Naive thymus-derived CD4-positive, alpha-beta T cell (primary cell): Measurements from ENCODE around the gene DHRS3. TPM values are rescaled to one million over a fixed set of nuclear protein-coding genes. Genes with fewer than 3 reads are reported as not detected.
"Not testable (repeated sequence)": the region's sequence is repeated elsewhere in the genome, so short reads cannot be mapped to it uniquely, and the experiment has no call there.

ENCODE experiments used
- ATAC-seq: fragments of 150-1000 bp; cut with Tn5 transposase; 2 replicates; pipeline ENCODE4 v1.10.0; 2021; ENCODE audit warnings: mild to moderate bottlenecking, moderate library complexity
- CTCF ChIA-PET: fragments of 350-600 bp; sonication (Branson Sonifier 250); formaldehyde crosslinking; loops from one replicate; lab custom pipeline; 2021; ENCODE audit warnings: antibody characterized with exemption; lab: Charles Lee
- POLR2A ChIA-PET: fragments of 350-600 bp; sonication (Branson Sonifier 250); formaldehyde crosslinking; loops from one replicate; lab custom pipeline; 2021; ENCODE audit warnings: antibody characterized with exemption, inconsistent platforms; lab: Charles Lee
- DNase-seq, 9 donors: peaks; one replicate each; pipeline versions ENCODE4 v3.0.0 to v3.0.0-alpha.2; 2020 to 2022; ENCODE audit warnings: mixed read lengths in 1 of 9
- H3K27ac ChIP-seq: one replicate; pipeline ENCODE4 v1.7.0; 2013; ENCODE audit warnings: mild to moderate bottlenecking, low read depth, low read length, moderate library complexity
- H3K27me3 ChIP-seq, 2 donors: one replicate each; pipeline ENCODE4 v1.7.0; 2013; ENCODE audit warnings: low read length in 2 of 2, mild to moderate bottlenecking in 2 of 2, moderate library complexity in 2 of 2; ENCODE audit not compliant: control insufficient read depth in 2 of 2, insufficient read depth in 2 of 2
- H3K36me3 ChIP-seq, 3 experiments: 1 replicate in 2 of 3; 2 replicates in 1 of 3; pipeline ENCODE4 v1.7.0; 2013; ENCODE audit warnings: low read length in 3 of 3, mild to moderate bottlenecking in 3 of 3, moderate library complexity in 1 of 3; ENCODE audit not compliant: insufficient read depth in 3 of 3, control insufficient read depth in 2 of 3
- H3K4me1 ChIP-seq, 2 donors: one replicate each; pipeline ENCODE4 v1.7.0; 2013; ENCODE audit warnings: low read length in 2 of 2, mild to moderate bottlenecking in 2 of 2, moderate library complexity in 1 of 2; ENCODE audit not compliant: control insufficient read depth in 2 of 2, insufficient read depth in 2 of 2
- H3K4me3 ChIP-seq: 2 replicates; pipeline ENCODE4 v1.7.0; 2013; ENCODE audit warnings: mild to moderate bottlenecking, low read length
- H3K9me3 ChIP-seq, 3 experiments: 1 replicate in 2 of 3; 2 replicates in 1 of 3; pipeline ENCODE4 v1.7.0; 2013; ENCODE audit warnings: low read length in 3 of 3; ENCODE audit not compliant: control insufficient read depth in 2 of 3
- H3K27ac Mint-ChIP-seq, 9 donors: one replicate each; pipeline ENCODE4 v1.8.0; 2020 to 2022; ENCODE audit warnings: mixed read lengths in 9 of 9, mild to moderate bottlenecking in 8 of 9, moderate library complexity in 5 of 9, inconsistent platforms in 2 of 9
- H3K27me3 Mint-ChIP-seq, 5 donors: one replicate each; pipeline ENCODE4 v1.8.0; 2021 to 2022; ENCODE audit warnings: mixed read lengths in 5 of 5, mild to moderate bottlenecking in 1 of 5
- H3K36me3 Mint-ChIP-seq, 5 donors: one replicate each; pipeline ENCODE4 v1.8.0; 2020 to 2022; ENCODE audit warnings: mixed read lengths in 5 of 5, mild to moderate bottlenecking in 3 of 5, inconsistent platforms in 1 of 5
- H3K4me1 Mint-ChIP-seq, 7 donors: one replicate each; pipeline ENCODE4 v1.8.0; 2020 to 2022; ENCODE audit warnings: mixed read lengths in 7 of 7, mild to moderate bottlenecking in 3 of 7, inconsistent platforms in 1 of 7
- H3K4me3 Mint-ChIP-seq, 10 donors: one replicate each; pipeline ENCODE4 v1.8.0; 2020 to 2022; ENCODE audit warnings: mild to moderate bottlenecking in 10 of 10, mixed read lengths in 10 of 10, moderate library complexity in 6 of 10, inconsistent platforms in 2 of 10
- H3K9me3 Mint-ChIP-seq, 11 donors: one replicate each; pipeline ENCODE4 v1.8.0; 2020 to 2022; ENCODE audit warnings: mixed read lengths in 11 of 11, mild to moderate bottlenecking in 4 of 11, inconsistent platforms in 1 of 11, moderate library complexity in 1 of 11
- intact Hi-C, 2 donors: fragments of 100-400 bp; cut with micrococcal nuclease; formaldehyde crosslinking; loops; one replicate each; pipeline ENCODE4 v1.15.1; 2023
- polyA plus RNA-seq, 2 donors: library from polyadenylated mRNA; unstranded; fragments of 300-500 nt; fragmentation: Illumina TruSeq; gene quantifications; one replicate each; pipeline ENCODE4 v1.2.3, GENCODE V29; 2021
- total RNA-seq, 6 experiments: library from RNA in 5 of 6; stranded (reverse) in 5 of 6; gene quantifications; 1 replicate in 5 of 6; 2 replicates in 1 of 6; pipeline ENCODE4 v1.2.3 and lab custom pipeline; 2021 to 2026

The DHRS3 gene
- total and polyA plus RNA-seq, 7 experiments from 2014 or later: 39.9 to 115 (median 68.9) TPM

GRCh38 chr1:12654004-12654567 lies 36.1 kb upstream of the DHRS3 start:
- H3K4me3 ChIP-seq: no peak overlapping the region
- intact Hi-C loops: no loop called here
- ATAC-seq (no peak), DNase-seq (no peak)
- Mint-ChIP-seq H3K4me1 (peaks cover 0 to 10% (median 6%) of the 10 kb centered on the region in 7 donors), H3K4me3 (no peak overlapping the region), H3K36me3 (no peaks in the 10 kb centered on the region), H3K9me3 (peaks cover 0 to 3% (median 0%) of the 10 kb centered on the region in 11 donors), H3K27ac (no peak overlapping the region), H3K27me3 (peaks cover 3 to 19% (median 7%) of the 10 kb centered on the region in 5 donors)
- H3K4me1 ChIP-seq: no peaks in the 10 kb centered on the region
- H3K27ac ChIP-seq: no peak overlapping the region
- POLR2A ChIA-PET: no interaction called here
- no peaks in the 10 kb centered on the region for H3K36me3 ChIP-seq
- CTCF ChIA-PET: interaction anchor here (1.2 kb wide), 1 partner anchor 342 kb away, joined by 3 read pairs; no protein-coding TSS in a partner anchor
- no peaks in the 10 kb centered on the region for H3K9me3 ChIP-seq
- no peaks in the 10 kb centered on the region for H3K27me3 ChIP-seq

- Histone ChIP-seq H3K27me3 (no peaks in the 10 kb centered on the region), H3K4me3 (no peak overlapping the region), H3K27ac (no peak overlapping the region), H3K9me3 (no peaks in the 10 kb centered on the region), H3K36me3 (no peaks in the 10 kb centered on the region), H3K4me1 (no peaks in the 10 kb centered on the region)
- no peak for DNase-seq
- intact Hi-C loops: no loop called here
- no peak overlapping the region for H3K4me3 Mint-ChIP-seq
- no peaks in the 10 kb centered on the region for H3K36me3 Mint-ChIP-seq
- H3K9me3 Mint-ChIP-seq: peaks cover 0 to 3% (median 0%) of the 10 kb centered on the region in 11 donors
- H3K27me3 Mint-ChIP-seq: peaks cover 4 to 16% (median 15%) of the 10 kb centered on the region in 5 donors
- no peak for ATAC-seq
- no peak overlapping the region for H3K27ac Mint-ChIP-seq
- CTCF ChIA-PET: interaction anchor here (2.3 kb wide), 1 partner anchor 8 kb away, joined by 15 read pairs; no protein-coding TSS in a partner anchor
- POLR2A ChIA-PET: no interaction called here
- H3K4me1 Mint-ChIP-seq: peaks cover 0 to 4% (median 0%) of the 10 kb centered on the region in 7 donors
These were observed 32.0 kb upstream of the DHRS3 start for GRCh38 chr1:12649971-12650421.

GRCh38 chr1:12648741-12649140 lies 30.7 kb upstream of the DHRS3 start:
- H3K4me1 ChIP-seq: no peaks in the 10 kb centered on the region
- Mint-ChIP-seq H3K9me3 (peaks cover 0 to 3% (median 0%) of the 10 kb centered on the region in 11 donors), H3K27me3 (peaks cover 4 to 19% (median 15%) of the 10 kb centered on the region in 5 donors), H3K4me3 (no peak overlapping the region), H3K36me3 (no peaks in the 10 kb centered on the region), H3K27ac (no peak overlapping the region), H3K4me1 (peaks cover 0 to 4% (median 0%) of the 10 kb centered on the region in 7 donors)
- H3K27me3 ChIP-seq: no peaks in the 10 kb centered on the region
- H3K4me3 ChIP-seq: no peak overlapping the region
- DNase-seq: no peak
- ChIA-PET CTCF (interaction anchor here (0.5 to 2.3 kb wide), 2 partner anchors 9 to 357 kb away, joined by 3 to 15 read pairs; no protein-coding TSS in a partner anchor), POLR2A (no interaction called here)
- H3K36me3 ChIP-seq: no peaks in the 10 kb centered on the region
- no peak for ATAC-seq
- no peak overlapping the region for H3K27ac ChIP-seq
- intact Hi-C loops: no loop called here
- H3K9me3 ChIP-seq: no peaks in the 10 kb centered on the region

GRCh38 chr1:12645401-12645800 lies 27.4 kb upstream of the DHRS3 start:
- H3K36me3 Mint-ChIP-seq, POLR2A ChIA-PET, H3K4me1 ChIP-seq, H3K4me1 Mint-ChIP-seq, intact Hi-C loops, H3K4me3 Mint-ChIP-seq, H3K27ac Mint-ChIP-seq, ATAC-seq, H3K4me3 ChIP-seq, CTCF ChIA-PET, H3K9me3 ChIP-seq, H3K27me3 ChIP-seq, H3K27ac ChIP-seq, H3K36me3 ChIP-seq, DNase-seq: not testable (repeated sequence)
- H3K9me3 Mint-ChIP-seq: peaks cover 0 to 22% (median 11%) of the 10 kb centered on the region in 11 donors
- H3K27me3 Mint-ChIP-seq: peaks cover 4 to 13% (median 10%) of the 10 kb centered on the region in 5 donors

DNA sequence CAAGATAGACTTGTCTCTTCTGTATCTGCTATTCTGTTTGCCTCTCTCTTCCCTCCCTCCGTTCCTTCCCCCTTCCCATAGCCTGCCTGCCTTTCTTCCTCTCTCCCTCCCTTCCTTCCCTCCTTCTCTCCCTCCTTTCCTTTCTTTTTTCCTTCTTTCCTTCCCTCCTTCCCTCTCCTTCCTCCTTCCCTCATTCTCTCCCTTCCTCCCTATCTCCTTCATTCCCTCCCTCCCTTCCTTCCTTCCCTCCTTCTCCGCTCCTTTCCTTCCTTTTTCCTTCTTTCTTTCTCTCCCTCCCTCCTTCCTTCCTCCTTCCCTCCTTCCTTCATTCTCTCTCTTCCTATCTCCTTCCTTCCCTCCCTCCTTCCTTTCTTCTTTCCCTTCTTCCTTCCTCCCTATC lies 26.8 kb upstream of the DHRS3 start:
- DNase-seq: no peak
- Mint-ChIP-seq H3K36me3 (peaks cover 0 to 8% (median 0%) of the 10 kb centered on the region in 5 donors), H3K27me3 (peaks cover under 1 to 12% (median 9%) of the 10 kb centered on the region in 5 donors), H3K27ac (no peak overlapping the region), H3K4me3 (no peak overlapping the region), H3K9me3 (peaks cover 0 to 28% (median 17%) of the 10 kb centered on the region in 11 donors), H3K4me1 (peaks cover 0 to 4% (median 0%) of the 10 kb centered on the region in 7 donors)
- H3K36me3 ChIP-seq: no peaks in the 10 kb centered on the region
- no peak overlapping the region for H3K4me3 ChIP-seq
- no peak overlapping the region for H3K27ac ChIP-seq
- ATAC-seq: no peak
- H3K9me3 ChIP-seq: peaks cover 0 to 13% (median 0%) of the 10 kb centered on the region in 3 experiments
- H3K4me1 ChIP-seq: no peaks in the 10 kb centered on the region
- no peaks in the 10 kb centered on the region for H3K27me3 ChIP-seq
- CTCF ChIA-PET: no interaction called here
- POLR2A ChIA-PET: no interaction called here
- intact Hi-C loops: no loop called here

DNA sequence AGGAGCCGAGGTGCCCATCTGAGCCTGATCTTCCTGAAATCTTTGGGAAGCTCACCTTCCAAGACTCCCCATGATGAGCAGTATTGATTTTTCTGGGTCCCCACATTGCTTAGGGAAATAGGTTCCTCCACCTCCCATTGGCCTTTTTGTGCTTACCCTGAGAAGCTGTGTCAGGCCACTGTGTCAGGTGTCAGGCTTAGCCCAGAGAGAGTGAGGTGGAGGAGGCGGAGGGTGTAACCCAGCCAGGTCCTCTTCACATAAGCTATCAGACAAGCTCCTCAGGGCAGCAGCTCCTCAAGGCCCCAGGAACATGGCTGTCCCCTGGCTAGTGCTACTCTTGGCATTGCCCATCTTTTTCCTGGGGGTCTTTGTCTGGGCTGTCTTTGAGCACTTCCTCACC lies 26.2 kb upstream of the DHRS3 start:
- POLR2A ChIA-PET: no interaction called here
- H3K9me3 ChIP-seq: peaks cover 0 to 19% (median 0%) of the 10 kb centered on the region in 3 experiments
- Mint-ChIP-seq H3K4me3 (no peak overlapping the region), H3K27me3 (peaks cover 0 to 12% (median 7%) of the 10 kb centered on the region in 5 donors), H3K4me1 (peaks cover 0 to 4% (median 0%) of the 10 kb centered on the region in 7 donors), H3K36me3 (peaks cover 0 to 8% (median 0%) of the 10 kb centered on the region in 5 donors), H3K9me3 (peaks cover 0 to 34% (median 23%) of the 10 kb centered on the region in 11 donors), H3K27ac (no peak overlapping the region)
- no peaks in the 10 kb centered on the region for H3K36me3 ChIP-seq
- DNase-seq: no peak
- H3K27me3 ChIP-seq: no peaks in the 10 kb centered on the region
- intact Hi-C loops: no loop called here
- H3K4me1 ChIP-seq: no peaks in the 10 kb centered on the region
- CTCF ChIA-PET: interaction anchor here (0.5 kb wide), 1 partner anchor 318 kb away, joined by 8 read pairs; no protein-coding TSS in a partner anchor
- H3K4me3 ChIP-seq: no peak overlapping the region
- no peak overlapping the region for H3K27ac ChIP-seq
- no peak for ATAC-seq
